HG03097 (cell line): ENCODE results near the gene SPTBN1.
"Not testable (repeated sequence)": the region's sequence is repeated elsewhere in the genome, so short reads cannot be mapped to it uniquely, and the experiment has no call there.

Experiments
- ATAC-seq: cut with Tn5 transposase; IDR thresholded peaks from one replicate; pipeline ENCODE4 v1.9.1; 2021; ENCODE audit not compliant: unreplicated experiment, low FRiP score

Gene SPTBN1

DNA sequence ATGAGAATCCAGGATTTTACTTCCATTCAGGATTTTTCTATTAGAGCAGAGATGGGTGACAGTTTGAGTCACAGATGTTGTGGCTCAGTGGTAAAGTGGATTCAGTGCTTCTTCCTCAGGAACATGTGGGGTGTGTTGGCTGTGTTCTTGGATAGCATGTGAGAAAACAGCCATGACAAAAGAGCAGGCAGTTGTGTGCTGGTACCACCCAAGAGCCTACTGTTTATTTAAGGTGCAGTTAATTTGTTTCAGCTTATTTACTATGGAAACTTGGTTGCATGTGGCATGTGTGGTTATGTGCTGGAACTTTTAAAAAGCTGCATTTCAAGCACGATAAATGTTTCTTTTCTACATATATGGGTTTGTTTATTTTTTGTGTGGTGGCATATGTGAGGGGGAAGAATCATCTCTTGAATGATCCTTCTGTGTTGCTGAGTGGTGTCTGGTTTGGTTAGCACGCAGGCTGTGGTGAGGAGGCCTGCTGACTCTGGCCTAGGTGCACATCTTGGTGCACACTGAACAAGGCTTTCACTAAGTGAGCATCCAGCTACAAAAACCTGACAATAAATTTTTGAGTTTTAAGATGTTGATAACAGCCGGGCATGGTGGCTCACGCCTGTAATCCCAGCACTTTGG is 67.3 kb downstream of the SPTBN1 start:
- ATAC-seq = no peak

DNA sequence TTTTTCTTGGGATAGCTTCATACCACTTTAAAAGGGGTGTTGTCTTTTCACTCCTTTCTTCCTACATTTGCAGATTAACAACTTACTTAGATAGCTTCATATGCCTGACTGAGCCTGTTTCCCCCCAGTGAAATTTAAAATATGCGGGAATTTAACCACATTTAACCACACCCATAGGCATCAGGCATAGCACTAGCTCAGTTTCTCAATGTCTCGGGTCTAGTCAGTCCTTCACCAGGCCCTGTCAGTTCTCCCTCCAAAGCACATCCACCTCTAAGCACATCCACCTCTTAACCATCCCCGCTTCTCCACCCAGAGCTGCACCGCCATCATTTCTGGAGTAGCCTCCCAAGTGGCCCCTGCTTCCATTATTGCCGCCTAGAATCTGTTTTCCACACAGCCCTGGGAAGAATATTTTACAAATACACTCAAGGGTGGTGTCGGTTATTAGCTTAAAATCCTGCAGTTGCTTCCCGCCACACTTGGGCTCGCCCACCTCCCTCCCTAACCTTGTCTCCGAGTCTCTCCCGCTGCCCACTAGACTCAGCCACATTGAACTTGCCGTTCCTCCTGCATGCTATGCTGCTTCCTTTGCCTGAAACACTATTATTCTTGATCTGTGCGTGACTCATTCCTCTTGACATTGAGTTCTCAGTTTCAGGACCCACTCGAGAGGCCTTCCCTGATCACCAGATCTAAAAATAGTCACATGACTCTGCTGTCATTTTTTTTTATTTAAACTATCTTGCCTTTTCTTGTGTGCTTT is 68.3 kb downstream of the SPTBN1 start:
- ATAC-seq = peak; percentile 60

DNA sequence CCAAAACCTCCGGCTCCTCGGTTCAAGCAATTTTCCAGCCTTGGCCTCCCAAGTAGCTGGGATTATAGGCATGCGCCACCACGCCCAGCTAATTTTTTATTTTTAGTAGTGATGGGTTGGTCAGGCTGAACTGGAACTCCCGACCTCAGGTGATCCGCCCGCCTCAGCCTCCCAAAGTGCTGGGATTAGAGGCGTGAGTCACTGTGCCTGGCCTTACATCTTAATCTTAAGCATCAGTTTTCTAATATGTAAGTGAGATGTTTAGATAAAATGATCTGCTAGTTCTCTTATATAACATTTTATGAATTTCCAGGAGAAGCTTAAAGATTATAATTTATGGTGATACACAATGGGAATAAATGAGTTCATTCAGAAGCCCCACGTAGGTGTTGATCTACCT is 69.2 kb downstream of the SPTBN1 start:
- ATAC-seq = no peak

DNA sequence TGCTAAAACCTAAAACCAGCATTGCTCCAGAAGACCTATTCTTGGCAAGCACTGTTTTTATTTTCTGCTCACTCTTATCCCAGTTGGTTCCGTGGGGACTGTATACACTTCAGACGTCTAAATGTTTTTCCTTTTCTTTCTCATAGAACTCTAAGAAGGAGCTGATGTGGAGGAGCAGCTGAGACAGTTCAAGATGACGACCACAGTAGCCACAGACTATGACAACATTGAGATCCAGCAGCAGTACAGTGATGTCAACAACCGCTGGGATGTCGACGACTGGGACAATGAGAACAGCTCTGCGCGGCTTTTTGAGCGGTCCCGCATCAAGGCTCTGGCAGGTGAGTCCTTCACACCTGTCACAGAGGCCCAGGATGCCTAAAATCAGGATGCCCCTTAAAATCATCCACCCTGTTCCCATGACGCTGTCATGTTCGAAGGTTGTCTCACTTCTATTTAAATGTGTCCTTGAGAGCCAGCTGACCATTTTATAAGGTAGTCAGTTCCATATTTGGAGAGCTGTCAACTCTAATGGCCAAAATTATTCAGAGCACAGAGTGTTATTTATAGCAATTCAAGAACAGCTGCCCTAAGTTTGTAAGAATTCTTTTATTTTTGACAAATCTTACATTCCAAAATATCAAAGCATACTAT is 70.2 kb downstream of the SPTBN1 start:
- ATAC-seq = no peak

DNA sequence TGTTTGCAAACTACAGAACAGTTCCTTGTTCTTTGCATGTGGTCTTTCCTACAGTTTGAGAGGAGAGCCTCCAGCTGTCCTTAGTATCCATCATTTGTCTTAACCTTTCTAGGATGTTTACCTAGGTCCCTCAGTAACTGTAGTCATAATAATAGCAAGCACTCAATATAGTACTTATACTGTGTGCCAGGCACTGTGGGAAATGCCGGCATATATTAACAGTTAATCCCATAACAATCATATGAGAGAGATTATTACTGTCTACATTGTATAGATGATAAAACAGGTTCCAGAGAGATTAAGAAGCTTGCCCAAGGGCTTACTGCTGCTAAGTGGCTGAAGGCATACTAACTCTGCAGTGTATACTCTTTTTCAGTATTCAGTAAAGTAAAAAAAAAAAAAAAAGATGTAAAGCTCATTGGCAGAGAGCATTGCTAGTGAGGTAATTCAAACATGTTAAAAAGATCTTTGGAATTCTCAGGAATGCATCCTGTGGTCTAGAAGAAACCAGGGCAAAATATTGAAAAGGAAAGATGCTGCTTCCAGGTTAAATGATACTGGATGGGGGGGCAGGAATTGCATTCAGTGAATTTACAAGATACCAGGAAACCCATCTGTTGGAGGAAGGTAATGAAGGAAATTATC is 72.3 kb downstream of the SPTBN1 start:
- ATAC-seq = no peak

DNA sequence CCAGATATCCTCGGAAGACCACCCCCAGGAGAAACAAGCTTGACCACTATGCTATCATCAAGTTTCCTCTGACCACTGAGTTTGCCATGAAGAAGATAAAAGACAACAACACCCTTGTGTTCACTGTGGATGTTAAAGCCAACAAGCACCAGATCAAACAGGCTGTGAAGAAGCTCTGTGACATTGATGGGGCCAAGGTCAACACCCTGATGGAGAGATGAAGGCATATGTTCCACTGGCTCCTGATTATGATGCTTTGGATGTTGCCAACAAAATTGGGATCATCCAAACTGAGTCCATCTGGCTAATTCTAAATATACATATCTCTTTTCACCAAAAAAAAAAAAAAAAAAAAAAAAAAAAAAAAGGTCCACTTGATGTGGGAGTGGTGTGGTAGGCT is 73.4 kb downstream of the SPTBN1 start:
- not testable (repeated sequence) for ATAC-seq

DNA sequence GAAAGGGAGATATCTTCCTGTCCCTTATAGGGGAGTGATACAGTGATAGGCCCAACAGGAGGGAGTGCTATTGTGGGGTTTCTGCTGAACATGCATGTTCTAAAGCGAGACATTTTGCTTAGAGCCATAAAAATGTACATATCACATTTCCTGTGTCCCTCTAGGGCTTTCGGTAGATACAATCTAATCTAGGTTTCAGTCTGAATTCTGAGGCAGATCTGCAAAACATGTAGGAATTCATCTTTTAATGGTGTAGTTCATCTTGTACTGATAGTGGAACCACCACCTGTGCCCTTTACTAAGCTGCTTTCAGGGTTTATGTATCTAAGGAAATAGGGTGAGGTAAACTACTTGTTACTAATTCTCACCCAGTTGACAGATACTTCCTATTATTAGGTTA is 73.8 kb downstream of the SPTBN1 start:
- ATAC-seq = peak; percentile 45

DNA sequence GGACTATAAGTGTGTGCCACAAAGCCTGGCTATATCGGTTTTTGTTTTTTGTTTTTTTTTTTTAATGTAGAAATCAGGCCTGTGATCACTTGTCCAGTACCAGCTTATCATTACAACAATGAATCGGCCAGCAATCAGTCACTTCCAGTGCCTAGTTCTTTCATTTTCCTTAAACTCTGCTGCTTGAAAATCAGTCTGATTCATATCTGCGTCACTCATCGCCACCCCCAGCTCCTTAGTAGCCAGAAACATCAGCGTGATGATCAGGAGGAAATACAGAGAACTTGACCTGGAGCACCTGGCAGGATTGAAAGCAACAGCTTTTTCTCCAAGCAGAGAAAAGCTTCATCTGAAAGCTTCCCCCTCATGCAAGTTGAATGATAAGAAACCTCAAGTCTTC is 75.4 kb downstream of the SPTBN1 start:
- no peak for ATAC-seq

DNA sequence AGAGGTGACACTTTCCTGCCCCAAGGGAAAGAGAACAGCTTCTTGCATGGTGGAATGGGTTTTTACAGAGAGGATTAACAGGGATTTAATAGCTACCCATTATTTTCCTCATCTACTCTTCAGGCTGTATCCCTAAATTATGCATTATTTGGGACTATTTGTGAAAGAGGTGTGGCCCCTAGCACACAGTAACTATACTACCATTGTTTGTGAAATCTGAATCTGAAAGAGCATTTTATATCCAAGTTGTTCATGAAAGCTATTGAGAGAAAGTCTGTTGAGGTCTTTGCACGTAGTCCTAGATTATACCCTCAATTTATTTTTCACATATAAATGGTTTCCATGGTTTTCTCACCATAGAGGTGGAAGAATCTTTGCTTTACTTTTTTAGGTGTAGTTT is 78.1 kb downstream of the SPTBN1 start:
- no peak for ATAC-seq

DNA sequence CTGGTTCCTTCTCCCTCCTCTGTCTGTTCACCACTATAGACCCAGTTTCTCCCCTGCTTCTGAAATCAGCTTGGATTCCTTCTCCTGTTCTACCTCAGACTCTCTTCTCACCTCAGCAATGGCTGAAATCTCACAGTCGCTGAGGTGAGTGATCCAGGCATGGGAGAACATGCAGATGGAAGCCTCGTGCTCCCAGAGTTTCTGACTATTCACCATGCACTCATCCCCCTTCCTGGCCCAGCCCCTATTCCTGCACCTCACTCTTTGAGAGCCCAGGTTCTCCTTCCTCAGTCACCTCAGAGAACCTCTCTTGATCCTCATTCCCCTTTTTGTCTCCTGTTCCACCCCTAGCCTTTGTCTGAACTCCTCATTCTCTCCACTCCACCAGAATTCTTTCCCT is 78.5 kb downstream of the SPTBN1 start:
- no peak for ATAC-seq

DNA sequence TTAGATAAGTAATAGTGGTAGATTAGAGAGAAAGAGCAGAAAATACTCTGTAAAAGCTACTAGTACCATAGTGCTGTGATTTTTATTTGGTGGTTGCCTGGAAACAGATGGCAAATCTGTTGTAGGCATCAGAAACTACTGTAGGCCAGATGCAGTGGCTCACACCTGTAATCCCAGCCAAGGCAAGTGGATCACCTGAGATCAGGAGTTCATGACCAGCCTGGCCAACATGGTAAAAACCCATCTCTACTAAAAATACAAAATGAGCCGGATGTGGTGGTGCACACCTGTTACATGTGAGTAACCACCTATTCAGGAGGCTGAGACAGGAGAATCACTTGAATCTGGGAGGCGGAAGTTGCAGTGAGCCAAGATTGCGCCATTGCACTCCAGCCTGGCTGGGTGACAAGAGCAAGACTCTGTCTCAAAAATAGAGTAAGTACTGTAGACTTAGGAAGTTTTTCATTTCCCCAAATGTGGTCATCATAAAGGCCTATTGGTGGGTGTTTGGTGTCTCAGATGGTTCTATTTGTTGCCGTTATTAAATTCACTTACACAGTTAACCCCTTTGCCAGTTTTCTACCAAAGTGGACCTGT is 79.6 kb downstream of the SPTBN1 start:
- ATAC-seq = no peak

DNA sequence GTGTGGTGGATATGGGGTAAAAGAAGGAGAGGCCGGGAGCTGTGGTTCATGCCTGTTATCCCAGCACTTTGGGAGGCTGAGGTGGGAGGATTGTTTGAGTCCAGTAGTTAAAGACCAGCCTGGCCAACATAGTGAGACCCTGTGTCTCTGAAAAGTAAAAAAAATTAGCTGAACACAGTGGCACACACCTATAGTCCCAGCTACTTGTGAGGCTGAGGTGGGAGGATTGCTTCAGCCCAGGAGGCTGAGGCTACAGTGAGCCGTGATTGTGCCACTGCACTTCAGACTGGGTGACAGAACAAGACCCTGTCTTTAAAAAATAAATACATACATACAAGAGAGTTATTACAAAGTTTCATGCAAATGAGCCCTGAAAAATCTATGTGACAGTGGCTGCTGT is 80.6 kb downstream of the SPTBN1 start:
- ATAC-seq = no peak

DNA sequence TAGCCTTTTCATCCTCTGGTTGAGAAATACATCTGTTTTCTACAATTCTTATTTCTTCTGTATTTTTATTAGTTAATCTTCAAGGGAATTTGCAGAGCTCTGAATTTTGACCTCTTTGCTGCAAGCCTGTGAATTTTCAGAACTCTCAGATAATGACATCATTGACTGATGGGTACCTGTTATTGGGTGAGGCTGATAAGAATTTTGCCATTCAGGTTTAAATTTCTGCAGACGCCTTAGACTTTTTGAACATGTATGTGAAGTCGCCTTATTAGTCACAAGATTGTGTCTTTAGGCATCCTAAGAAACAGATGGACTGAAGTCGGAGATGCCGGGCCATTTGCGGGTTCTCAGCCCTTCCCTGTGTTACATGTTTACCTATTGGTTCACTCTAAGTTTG is 82.4 kb downstream of the SPTBN1 start:
- ATAC-seq = no peak

DNA sequence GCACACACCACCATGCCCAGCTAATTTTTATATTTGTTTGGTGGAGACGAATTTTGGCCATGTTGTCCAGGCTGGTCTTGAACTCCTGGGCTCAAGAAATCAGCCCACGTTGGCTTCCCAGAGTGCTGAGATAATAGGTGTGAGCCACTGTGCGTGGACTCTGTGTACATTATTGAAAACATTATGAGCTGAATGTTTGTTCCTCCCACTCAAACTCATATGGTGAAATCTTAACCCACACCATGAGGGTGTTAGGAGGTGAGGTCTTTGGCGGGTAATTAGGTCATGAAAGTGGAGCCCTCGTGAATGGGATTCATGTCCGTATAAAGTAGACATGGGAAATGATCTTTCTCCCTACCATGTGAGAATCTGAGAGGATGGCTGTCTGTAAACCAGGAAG is 83.6 kb downstream of the SPTBN1 start:
- no peak for ATAC-seq

DNA sequence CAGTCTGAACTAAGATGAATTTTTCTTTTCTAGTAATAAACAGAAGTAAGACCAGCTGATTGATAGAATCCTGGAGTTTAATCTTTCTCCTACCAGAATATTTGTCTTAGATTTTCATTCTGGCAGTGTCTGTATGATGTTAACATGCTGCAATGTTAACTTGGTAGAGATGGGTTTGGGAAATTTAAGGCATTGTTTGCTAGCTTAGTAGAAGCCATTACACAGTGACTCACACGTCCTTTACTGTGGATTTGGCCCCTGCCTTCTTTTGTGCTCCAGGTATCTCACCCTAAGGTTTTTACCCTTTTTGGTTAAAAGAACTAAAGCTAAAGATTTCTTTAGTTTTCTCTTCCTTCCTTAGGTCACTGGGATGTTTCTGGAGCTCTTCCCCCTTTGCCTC is 84.1 kb downstream of the SPTBN1 start:
- ATAC-seq = no peak

DNA sequence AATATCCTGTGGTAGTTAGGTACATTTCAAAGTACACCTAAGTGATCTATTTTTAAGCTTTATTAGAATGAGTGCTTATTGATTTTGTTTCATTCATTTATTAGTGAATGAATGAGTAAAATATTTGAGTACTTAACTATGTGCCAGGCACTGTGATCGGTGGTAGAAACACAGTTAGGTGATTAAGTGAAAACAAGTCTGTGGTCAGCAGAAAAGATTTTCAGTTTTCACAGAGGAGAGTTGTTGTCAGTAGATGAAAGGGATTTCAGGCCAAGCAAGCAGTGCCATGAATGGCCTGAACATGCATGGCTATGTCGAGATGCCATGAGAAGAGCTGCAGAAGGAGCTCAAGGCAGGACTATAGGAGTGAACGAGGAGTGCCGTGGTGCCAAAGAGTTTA is 85.9 kb downstream of the SPTBN1 start:
- ATAC-seq = no peak

DNA sequence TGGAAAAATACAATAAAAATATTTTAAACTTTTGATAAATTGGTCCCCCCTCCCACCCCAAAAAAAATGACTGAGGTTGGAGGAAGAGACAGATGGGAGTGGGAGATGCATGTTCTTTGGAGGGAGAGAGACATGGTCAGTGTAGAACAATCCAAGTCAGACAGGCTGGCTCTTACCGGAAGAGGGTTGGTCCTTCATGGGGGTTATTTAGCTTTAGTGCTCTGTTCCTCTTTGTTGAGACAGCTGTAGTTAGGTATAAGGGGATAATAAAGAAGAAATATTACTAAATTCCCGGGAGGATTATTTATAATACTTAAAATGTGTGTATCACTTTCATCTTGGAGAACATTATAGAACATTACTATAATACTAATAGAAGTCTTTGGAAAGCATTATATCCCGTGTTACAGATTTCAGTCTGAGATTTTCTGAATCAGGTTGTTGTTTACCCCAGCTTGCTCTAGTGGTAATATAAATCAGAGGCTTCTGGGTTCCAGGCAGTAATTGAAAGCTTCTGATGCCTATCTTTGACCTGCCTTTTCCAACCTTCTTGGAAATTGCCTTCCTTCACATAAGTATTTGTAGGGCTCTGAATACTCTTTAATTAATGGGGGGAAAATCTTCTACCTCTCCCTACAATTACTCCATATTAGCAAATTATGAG is 87.7 kb downstream of the SPTBN1 start:
- ATAC-seq = no peak

DNA sequence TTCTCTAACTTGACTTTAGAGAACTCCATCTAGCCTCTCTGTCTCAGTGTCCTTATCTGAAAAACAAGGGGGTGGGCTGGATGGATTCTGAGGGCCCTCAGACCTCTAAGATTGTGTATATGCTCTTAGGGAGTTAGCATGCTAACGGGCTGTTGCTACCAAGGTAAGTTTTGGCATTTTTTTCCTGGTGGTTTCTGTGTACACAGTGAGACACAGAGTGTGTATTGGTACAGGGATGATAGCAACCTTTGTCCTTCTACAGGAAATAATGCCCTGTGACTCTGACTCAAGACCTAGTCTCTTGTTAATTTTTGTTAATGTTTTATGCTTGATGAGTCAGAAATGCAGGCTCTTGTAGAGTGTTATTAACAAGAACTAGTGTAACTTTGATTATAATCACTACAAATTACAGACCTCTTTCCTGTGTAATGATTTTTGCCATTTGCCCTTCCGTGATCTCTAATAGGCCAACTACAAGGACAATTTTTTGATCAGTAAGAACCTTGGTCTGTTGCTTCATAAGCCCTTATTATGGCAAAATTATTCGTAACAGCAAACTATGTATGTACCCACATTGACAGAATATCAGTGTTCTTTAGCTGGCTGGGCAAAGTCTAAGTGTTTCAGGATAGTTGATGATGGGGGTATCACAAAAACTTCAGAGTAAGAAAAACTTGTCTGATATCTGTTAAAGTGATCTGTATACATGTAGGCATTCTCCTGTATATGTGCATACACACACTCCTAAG is 89.7 kb downstream of the SPTBN1 start:
- peak; percentile 61 for ATAC-seq

DNA sequence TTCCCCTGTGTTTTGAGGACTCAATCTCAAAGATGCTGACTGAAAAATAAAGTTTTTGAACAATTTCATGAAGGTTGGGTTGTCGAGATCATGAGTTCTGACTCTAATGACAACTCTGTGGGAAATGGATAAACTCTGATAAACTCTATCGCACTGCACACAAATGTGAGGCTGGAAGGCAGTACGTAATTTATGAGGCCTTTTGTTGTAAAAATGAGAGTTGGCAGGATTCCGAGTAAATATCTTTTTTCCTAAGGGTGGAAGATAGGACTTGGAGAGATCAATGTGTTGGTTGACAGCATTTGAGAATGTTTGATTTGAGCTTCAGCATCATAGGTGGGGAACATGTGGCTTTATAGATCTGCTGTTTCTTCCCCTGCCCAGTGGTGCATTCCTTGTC is 90.4 kb downstream of the SPTBN1 start:
- ATAC-seq = peak; percentile 5
